HS-5 (cell line): ENCODE measurements around the gene SLC16A12.
A peak's percentile ranks its signal among the peaks of the same experiment; 100 is the strongest.
"Not testable (repeated sequence)": the region's sequence is repeated elsewhere in the genome, so short reads cannot be mapped to it uniquely, and the experiment has no call there.

ENCODE experiments used
- DNase-seq: peaks from one replicate; pipeline ENCODE4 v3.0.0-alpha.2; 2012; ENCODE audit warnings: low read depth

SLC16A12 gene

DNA sequence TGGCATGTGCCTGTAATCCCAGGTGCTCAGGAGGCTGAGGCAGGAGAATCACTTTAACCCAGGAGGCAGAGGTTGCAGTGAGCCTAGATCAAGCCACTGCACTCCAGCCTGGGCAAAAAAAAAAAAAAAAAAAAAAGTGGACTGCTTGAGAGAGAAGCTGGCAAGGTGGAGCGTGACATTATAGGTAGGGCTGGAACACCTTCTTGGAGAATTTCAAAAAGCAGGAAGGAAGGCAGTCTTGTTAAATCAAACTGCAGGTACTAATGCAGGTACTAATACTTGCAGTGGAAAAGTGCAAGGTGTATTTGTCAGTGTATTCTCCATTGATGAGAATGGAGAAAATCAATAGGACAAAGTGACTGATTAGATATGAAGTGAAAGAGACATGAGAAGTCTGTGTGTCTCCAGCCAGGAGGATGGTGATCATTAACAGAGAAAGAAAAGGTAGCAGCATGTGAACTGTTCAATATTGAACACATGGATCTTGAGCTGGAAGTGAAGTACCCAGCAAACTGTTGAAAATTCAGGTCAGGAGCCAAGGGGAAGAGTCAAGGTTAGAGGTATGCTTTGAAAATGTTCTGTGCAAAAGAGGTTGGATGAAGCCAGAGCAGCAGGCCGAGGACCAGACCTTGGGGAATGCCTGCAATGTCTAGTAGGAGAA, 12.6 kb upstream of the SLC16A12 start:
- no peak for DNase-seq

DNA sequence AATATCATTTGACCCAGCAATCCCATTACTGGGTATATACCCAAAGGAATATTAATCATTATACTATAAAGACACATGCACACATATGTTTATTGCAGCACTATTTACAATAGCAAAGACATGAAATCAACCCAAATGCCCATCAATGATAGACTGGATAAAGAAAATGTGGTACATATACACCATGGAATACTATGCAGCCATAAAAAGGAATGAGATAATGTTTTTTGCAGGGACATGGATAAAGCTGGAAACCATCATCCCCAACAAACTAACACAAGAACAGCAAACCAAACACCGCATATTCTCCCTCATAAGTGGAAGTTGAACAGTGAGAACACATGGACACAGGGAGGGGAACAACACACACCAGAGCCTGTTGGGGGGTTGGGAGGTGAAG, 11.3 kb upstream of the SLC16A12 start:
- DNase-seq, result not testable (repeated sequence)

GRCh38 chr10:89543841-89544240, 8.4 kb upstream of the SLC16A12 start:
- DNase-seq, result no peak

GRCh38 chr10:89540420-89540949, 5.1 kb upstream of the SLC16A12 start:
- DNase-seq, result no peak

- DNase-seq, result no peak
These were observed 2.0 kb upstream of the SLC16A12 start for GRCh38 chr10:89537364-89537763.

- no peak for DNase-seq
These were observed 590 bp upstream of the SLC16A12 start for GRCh38 chr10:89536013-89536354.

DNA sequence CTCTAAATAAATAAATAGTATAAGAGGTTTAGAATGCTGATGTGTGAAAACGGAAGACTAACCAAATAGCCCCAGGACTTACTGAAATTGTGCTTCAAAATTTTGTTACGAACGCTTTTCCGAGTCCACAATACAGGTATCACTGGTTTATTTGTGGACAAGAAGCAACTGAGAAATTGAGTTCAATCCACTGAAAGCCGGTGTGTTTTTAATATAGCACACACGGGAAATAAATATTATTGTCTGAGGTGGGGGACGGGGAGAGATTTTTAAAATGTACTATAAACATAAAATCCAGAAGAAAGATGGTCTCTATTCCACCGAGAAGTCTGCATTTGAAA, 598 bp downstream of the SLC16A12 start:
- DNase-seq, result no peak

- no peak for DNase-seq
These were observed 2.9 kb downstream of the SLC16A12 start for GRCh38 chr10:89532476-89532875.

- DNase-seq, result no peak
These were observed 4.0 kb downstream of the SLC16A12 start for GRCh38 chr10:89531359-89531758.

DNA sequence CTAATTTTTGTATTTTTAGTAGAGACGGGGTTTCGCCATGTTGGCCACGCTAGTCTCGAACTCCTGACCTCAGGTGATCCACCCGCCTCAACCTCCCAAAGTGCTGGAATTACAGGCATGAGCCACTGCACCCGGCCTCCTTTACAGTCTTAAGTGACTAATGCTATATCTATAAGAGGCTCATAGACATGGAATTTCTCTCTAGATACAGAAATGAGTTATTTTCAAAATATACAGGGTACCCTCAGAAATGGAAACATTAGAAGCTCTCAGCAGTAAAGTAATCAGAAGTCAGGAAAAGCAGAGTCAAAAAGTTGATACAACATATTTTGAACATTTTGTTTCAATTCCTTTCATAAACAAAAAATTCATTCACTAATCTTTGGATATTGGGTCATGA, 5.7 kb downstream of the SLC16A12 start:
- DNase-seq, result not testable (repeated sequence)

DNA sequence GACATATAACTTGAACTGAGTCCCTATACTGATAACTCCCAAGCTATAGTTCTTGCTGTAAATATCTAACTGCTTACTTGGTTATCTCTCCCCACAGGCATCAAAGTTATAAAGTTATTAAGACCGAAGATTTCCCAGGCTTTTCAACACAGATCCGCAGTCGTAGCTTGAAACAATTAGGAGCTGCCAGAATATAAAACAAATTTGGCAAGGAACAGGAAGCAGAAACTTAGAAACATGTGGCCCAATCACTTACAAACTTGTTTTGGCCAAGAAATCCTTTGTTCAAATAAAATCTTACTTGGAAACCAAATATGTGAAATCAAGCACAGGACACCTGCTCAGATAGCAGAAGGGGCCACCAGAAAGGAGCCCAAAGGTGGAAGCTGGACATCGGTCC, 9.0 kb downstream of the SLC16A12 start:
- no peak for DNase-seq

- no peak for DNase-seq
These were observed 9.8 kb downstream of the SLC16A12 start for GRCh38 chr10:89525556-89525955.

GRCh38 chr10:89524279-89524678, 11.1 kb downstream of the SLC16A12 start:
- DNase-seq, result no peak

GRCh38 chr10:89523274-89523673, 12.1 kb downstream of the SLC16A12 start:
- no peak for DNase-seq

- DNase-seq, result no peak
These were observed 12.9 kb downstream of the SLC16A12 start for GRCh38 chr10:89522463-89522862.

- no peak for DNase-seq
These were observed 14.0 kb downstream of the SLC16A12 start for GRCh38 chr10:89521368-89521767.

GRCh38 chr10:89520706-89521105, 14.7 kb downstream of the SLC16A12 start:
- no peak for DNase-seq

GRCh38 chr10:89518876-89519842, 16.2 kb downstream of the SLC16A12 start:
- DNase-seq, result peak; percentile 32

- DNase-seq, result no peak
These were observed 17.3 kb downstream of the SLC16A12 start for GRCh38 chr10:89518108-89518507.

DNA sequence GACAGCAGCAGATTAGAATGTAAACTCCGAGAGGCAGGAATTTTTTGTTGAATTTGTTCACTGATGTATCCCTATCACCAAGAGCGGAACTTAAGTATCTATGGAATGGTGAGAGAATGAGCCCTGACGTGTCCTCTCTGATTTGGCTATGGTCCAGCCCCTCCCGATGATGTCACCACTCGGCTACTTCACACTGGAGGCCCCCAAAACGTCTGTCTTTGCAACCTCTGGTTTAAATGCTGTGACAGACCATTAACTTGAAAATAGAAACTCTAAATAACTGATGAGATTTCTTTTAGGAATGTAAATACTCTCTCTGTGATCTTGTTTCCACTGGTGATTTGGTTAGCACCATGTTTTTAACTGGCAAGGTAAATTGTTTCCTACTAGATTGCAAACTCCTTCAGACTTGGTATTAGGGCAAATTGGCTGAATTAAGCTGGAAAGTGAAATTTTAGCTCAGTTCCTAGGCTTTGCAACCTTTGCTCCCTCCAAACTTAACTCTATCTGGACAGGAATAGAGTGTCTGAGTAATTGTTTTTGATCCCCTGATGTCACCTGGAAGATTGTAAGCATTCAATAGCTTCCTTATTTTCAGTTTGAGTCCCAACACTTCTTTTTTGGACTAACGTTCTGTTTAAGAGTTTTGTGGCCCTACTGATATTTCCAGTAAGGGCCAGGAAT, 19.1 kb downstream of the SLC16A12 start:
- peak; percentile 82 for DNase-seq

- peak; percentile 78 for DNase-seq
These were observed 20.2 kb downstream of the SLC16A12 start for GRCh38 chr10:89515031-89515841.

DNA sequence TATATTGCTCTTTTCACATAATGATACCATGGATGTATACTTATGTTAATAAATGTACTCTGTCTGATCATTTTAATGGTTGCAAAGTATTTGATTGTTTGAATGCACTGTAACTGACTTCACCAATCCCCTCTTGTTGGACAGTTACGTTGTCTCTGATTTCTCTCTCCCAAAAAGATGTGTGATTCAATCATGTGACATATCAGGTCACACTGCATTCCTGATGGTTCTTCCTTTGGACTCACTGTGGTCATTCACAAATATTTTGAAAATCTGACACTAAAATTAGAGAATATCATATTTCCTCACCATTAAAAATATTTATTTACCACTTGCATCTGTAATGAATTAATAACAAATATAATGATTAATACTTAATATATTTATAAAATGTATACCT, 22.2 kb downstream of the SLC16A12 start:
- no peak for DNase-seq
